KOPT-K1 (cell line): ENCODE measurements around the gene PRKACA.

Source experiments
- H3K27ac ChIP-seq: fragments of 200-600 bp; sonication (generic); 2 replicates; pipeline ENCODE4 v1.5.1; 2016; ENCODE audit warnings: antibody characterized with exemption, mild to moderate bottlenecking, low read depth, low read length; ENCODE audit not compliant: poor library complexity, severe bottlenecking
- H3K36me3 ChIP-seq: fragments of 200-600 bp; sonication (generic); 2 replicates; pipeline ENCODE4 v1.5.1; 2017; ENCODE audit warnings: antibody characterized with exemption, mild to moderate bottlenecking, low read length, moderate library complexity; ENCODE audit not compliant: insufficient read depth
- H3K9me3 ChIP-seq: fragments of 200-600 bp; sonication (generic); 2 replicates; pipeline ENCODE4 v1.5.1; 2017; ENCODE audit warnings: antibody characterized with exemption, low read length, mild to moderate bottlenecking; ENCODE audit not compliant: insufficient read depth, poor library complexity, severe bottlenecking

The PRKACA gene

GRCh38 chr19:14081797-14082674, 35.5 kb downstream of the PRKACA start:
- Histone ChIP-seq H3K36me3 (no peaks in the 10 kb centered on the region), H3K27ac (peak overlapping the region; percentile 48), H3K9me3 (no peaks in the 10 kb centered on the region)

DNA sequence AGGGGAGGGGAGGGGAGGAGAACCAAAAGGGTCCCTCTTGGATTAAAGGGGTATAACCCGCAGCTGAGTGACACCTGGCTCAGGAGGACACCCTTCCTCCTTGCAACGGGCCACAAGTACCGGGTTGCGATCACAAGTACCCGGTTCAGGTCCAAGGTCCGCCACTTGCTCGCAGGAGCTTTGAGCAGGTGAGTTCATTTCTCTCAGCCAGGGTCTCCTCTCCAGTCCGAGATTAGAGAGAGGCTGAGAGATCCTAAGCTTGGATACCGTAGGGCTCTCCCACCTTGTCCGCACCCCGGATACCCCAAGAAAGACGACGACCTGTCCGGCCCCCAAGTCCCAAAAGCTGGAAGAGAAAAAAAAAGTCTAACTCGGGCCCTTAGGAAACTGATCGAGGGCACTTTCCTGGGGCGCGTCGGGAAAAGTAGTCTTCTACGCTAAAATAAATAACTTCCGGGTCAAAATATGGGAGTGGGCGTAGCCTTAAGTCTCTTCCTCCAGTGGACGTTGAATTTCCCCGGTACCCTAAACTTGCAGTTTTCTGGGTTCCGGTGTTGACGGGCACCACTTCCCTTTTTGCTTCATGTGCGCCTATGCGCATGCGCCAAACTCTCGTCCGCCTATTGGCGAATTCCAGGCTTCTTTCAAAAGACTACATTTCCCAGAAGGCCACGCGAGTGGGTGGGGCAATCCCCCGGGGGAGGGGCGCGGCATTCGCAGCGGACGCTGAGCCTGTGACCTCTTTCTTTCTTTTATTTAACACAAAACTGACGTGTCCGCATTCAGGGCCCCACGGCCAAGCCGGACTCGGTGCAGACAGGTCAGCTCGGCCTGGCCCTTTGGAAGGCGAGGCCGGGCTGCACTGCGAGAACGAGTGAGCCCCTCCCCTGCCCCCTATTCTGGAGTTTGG, 36.4 kb downstream of the PRKACA start:
- H3K36me3 ChIP-seq, result no peaks in the 10 kb centered on the region
- H3K27ac ChIP-seq, result peak overlapping the region; percentile 67
- H3K9me3 ChIP-seq, result no peaks in the 10 kb centered on the region

DNA sequence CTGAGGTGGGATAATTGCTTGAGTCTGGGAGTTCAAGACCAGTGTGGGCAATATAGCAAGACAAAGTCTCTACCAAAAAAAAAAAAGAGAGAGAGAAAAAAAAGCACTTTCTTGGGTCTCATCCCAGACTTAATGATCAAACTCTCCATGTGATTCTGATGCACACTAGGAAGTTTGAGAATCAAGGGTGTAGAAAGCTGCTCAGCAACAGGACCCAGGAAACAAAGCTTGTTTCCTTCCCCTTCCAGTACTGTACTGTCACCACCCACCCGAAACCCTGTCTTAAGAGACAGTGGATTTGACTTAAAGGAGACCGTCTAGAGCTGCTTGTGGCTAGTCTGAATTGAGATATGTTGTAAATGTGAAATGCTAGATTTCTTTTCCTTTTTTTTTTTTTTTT, 39.2 kb downstream of the PRKACA start:
- no peaks in the 10 kb centered on the region for H3K9me3 ChIP-seq
- H3K27ac ChIP-seq, result no peak overlapping the region
- H3K36me3 ChIP-seq, result no peaks in the 10 kb centered on the region

GRCh38 chr19:14073925-14074838, 43.4 kb downstream of the PRKACA start:
- Histone ChIP-seq H3K36me3 (no peaks in the 10 kb centered on the region), H3K27ac (peak overlapping the region; percentile 20), H3K9me3 (no peaks in the 10 kb centered on the region)

DNA sequence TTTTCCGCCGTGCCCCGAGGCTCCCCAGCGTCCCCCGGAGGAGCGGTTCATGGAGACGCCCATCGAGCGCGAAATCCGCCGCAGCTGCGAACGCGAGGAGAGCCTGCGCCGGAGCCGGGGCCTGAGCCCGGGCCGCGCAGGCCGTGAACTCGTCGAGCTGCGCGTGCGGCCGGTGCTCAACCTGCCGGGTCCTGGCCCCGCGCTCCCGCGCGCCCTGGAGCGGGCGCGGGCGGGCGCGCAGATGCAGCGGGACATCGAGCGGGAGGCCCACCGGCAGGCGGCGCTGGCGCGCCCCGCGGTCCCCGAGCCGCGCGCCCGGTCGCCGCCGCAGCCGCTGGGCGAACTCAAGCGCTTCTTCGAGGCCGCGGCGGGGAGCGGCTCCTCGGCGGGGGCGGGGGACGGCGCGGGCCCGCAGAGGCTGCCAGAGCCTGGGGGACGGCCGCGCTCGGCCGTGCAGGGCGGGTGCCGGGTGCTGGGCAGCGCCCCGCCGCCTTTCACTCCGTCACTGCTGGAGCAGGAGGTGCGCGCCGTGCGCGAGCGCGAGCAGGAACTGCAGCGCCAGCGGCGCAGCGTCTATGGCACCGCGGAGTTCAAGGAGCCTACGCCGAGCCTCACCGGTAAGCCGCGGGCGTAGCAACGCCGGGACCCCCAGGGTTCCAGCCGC, 44.2 kb downstream of the PRKACA start:
- Histone ChIP-seq H3K36me3 (no peaks in the 10 kb centered on the region), H3K27ac (peak overlapping the region; percentile 20), H3K9me3 (no peaks in the 10 kb centered on the region)

DNA sequence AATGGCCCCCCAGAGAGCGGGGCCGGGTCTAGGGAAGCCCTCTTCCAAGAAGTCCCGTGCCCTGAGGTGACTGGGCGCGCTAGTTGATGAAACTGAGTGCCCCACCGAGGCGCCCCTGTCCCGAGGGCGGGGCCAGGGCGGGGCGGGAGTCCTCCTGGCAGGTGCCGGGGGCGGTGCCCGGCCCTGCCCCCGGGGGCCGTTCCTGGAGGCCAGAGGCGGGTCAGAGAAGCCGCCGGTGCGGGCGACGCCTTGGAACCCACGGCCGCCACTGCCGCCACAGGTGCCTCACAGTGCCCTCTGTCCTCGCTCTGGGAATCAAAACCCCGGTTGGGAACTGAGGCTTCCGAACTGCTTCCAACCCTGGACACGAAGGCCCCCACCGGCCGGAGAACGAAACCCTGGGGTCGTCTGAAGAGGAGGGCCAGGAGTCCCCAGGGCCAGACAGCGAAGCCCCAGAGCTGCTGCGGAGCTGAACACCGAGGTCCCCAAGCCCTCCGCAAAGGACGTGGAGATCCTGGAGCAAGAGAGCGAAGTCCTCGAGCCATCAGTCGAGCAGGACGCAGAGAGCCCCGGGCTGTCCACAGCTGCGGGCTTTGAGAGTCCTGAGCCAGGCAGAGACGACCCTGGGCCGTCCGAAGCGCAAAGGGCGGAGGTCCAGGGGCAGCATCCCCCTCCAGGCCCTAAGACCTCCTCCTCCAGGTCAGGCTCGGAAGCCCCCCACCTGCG, 44.9 kb downstream of the PRKACA start, which contains the start of gene MISP3:
Gene MISP3 (plus strand): TSS at position 252 of the 726 bp plus-strand sequence. CDS start 524 bp downstream, outside the sequence.
- no peaks in the 10 kb centered on the region for H3K9me3 ChIP-seq
- no peaks in the 10 kb centered on the region for H3K36me3 ChIP-seq
- peak within 1 kb of the TSS; percentile 20 for H3K27ac ChIP-seq

- no peak overlapping the region for H3K27ac ChIP-seq
- H3K36me3 ChIP-seq, result no peaks in the 10 kb centered on the region
- no peaks in the 10 kb centered on the region for H3K9me3 ChIP-seq
Measured at GRCh38 chr19:14070268-14071050, 47.1 kb downstream of the PRKACA start.

- no peaks in the 10 kb centered on the region for H3K36me3 ChIP-seq
- H3K9me3 ChIP-seq, result no peaks in the 10 kb centered on the region
- H3K27ac ChIP-seq, result no peak overlapping the region
Measured at GRCh38 chr19:14066134-14066533, 51.4 kb downstream of the PRKACA start.

GRCh38 chr19:14063105-14063504, 54.5 kb downstream of the PRKACA start:
- no peaks in the 10 kb centered on the region for H3K9me3 ChIP-seq
- no peak overlapping the region for H3K27ac ChIP-seq

DNA sequence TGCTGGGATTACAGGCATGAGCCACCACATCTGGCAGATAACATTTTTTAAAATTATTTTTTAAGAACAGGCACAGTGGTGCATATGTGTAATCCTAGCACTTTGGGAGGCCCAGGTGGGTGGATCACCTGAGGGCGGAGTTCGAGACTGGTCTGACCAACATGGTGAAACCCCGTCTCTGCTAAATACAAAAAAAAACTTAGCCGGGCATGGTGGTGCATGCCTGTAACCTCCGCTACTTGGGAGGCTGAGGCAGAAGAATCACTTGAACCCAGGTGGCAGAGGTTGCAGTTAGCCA, 55.1 kb downstream of the PRKACA start:
- Histone ChIP-seq H3K9me3 (no peaks in the 10 kb centered on the region), H3K27ac (no peak overlapping the region), H3K36me3 (no peaks in the 10 kb centered on the region)

More at GRCh38 chr19:14063105-14063504, 54.5 kb downstream of the PRKACA start:
- no peaks in the 10 kb centered on the region for H3K36me3 ChIP-seq

- H3K27ac ChIP-seq, result no peak within 1 kb of the TSS
- H3K9me3 ChIP-seq, result no peaks in the 10 kb centered on the region
- no peaks in the 10 kb centered on the region for H3K36me3 ChIP-seq
Measured at GRCh38 chr19:14061751-14062557, 55.6 kb downstream of the PRKACA start, which contains the start of gene PALM3. Gene PALM3, minus strand, starts transcription at chr19:14062076. Its CDS starts 96 bp downstream, at chr19:14061980.

GRCh38 chr19:14061081-14061749, 56.3 kb downstream of the PRKACA start:
- no peaks in the 10 kb centered on the region for H3K9me3 ChIP-seq
- H3K27ac ChIP-seq, result no peak overlapping the region

More at GRCh38 chr19:14061081-14061749, 56.3 kb downstream of the PRKACA start:
- no peaks in the 10 kb centered on the region for H3K36me3 ChIP-seq
